NOMO-1 treated with DMSO at 0.1 percent for 48 hours (cell line): ENCODE measurements around the gene NEK11.
"Not testable (repeated sequence)": the region's sequence is repeated elsewhere in the genome, so short reads cannot be mapped to it uniquely, and the experiment has no call there.

ENCODE experiments used
- DNase-seq: peaks from one replicate; lab custom pipeline; 2025; ENCODE audit not compliant: unreplicated experiment; lab: John Stamatoyannopoulos, UW

Gene NEK11

GRCh38 chr3:131285456-131285855 is 258.8 kb downstream of the NEK11 start:
- no peak for DNase-seq

- no peak for DNase-seq
Measured at GRCh38 chr3:131299836-131300235, 273.2 kb downstream of the NEK11 start.

GRCh38 chr3:131303848-131304247 is 277.2 kb downstream of the NEK11 start:
- no peak for DNase-seq

GRCh38 chr3:131304890-131305289 is 278.2 kb downstream of the NEK11 start:
- no peak for DNase-seq

- no peak for DNase-seq
Measured at GRCh38 chr3:131306242-131306641, 279.6 kb downstream of the NEK11 start.

- no peak for DNase-seq
Measured at GRCh38 chr3:131314318-131314717, 287.6 kb downstream of the NEK11 start.

- DNase-seq, result no peak
Measured at GRCh38 chr3:131315162-131315561, 288.5 kb downstream of the NEK11 start.

GRCh38 chr3:131317667-131318066 is 291.0 kb downstream of the NEK11 start:
- DNase-seq, result no peak

- no peak for DNase-seq
Measured at GRCh38 chr3:131323014-131323413, 296.3 kb downstream of the NEK11 start.

GRCh38 chr3:131323792-131324191 is 297.1 kb downstream of the NEK11 start:
- DNase-seq, result no peak

GRCh38 chr3:131324923-131325322 is 298.2 kb downstream of the NEK11 start:
- no peak for DNase-seq

- no peak for DNase-seq
Measured at GRCh38 chr3:131326307-131326706, 299.6 kb downstream of the NEK11 start.

GRCh38 chr3:131328721-131329120 is 302.0 kb downstream of the NEK11 start:
- no peak for DNase-seq

- DNase-seq, result peak; percentile 67
Measured at GRCh38 chr3:131329774-131330173, 303.1 kb downstream of the NEK11 start.

GRCh38 chr3:131331456-131332085 is 304.9 kb downstream of the NEK11 start:
- DNase-seq, result not testable (repeated sequence)

- no peak for DNase-seq
Measured at GRCh38 chr3:131338948-131339640, 312.4 kb downstream of the NEK11 start.

- DNase-seq, result no peak
Measured at GRCh38 chr3:131341761-131342160, 315.1 kb downstream of the NEK11 start.

GRCh38 chr3:131348911-131349310 is 322.2 kb downstream of the NEK11 start:
- no peak for DNase-seq

- DNase-seq, result no peak
Measured at GRCh38 chr3:131349454-131349853, 322.8 kb downstream of the NEK11 start.

- DNase-seq, result no peak
Measured at GRCh38 chr3:131349946-131350347, 323.3 kb downstream of the NEK11 start.

GRCh38 chr3:131350506-131350905 is 323.8 kb downstream of the NEK11 start:
- no peak for DNase-seq

GRCh38 chr3:131353016-131353877 is 326.6 kb downstream of the NEK11 start:
- no peak for DNase-seq
